ENCODE results near the gene ACKR3. TPM values are rescaled to one million over a fixed set of nuclear protein-coding genes. Genes with fewer than 3 reads are reported as not detected.

Gene ACKR3
- polyA plus RNA-seq, 1 donor from 2014 or later, result 1.7 TPM

- Histone ChIP-seq H3K4me2 (ENCODE audit: low read length) (no peak overlapping the region), H3K36me3 (ENCODE audit: insufficient read depth, low read length) (no peaks in the 10 kb centered on the region), H4K20me1 (ENCODE audit: insufficient read depth) (no peaks in the 10 kb centered on the region), H3K4me3 (ENCODE audit: low read length) (no peak overlapping the region), H3K9ac (ENCODE audit: low read length) (no peak overlapping the region), H3K9me2 (ENCODE audit: insufficient read depth, low read length) (no peaks in the 10 kb centered on the region), H2AFZ (ENCODE audit: low read depth, low read length) (no peak overlapping the region), H3K9me3 (ENCODE audit: low read length) (peaks cover 3% of the 10 kb centered on the region), H3F3A (ENCODE audit: insufficient read depth, low read length, poor library complexity, severe bottlenecking) (no peaks in the 10 kb centered on the region), H3K27ac (ENCODE audit: low read length) (no peak overlapping the region), H3K27me3 (ENCODE audit: insufficient read depth, low read depth, low read length) (no peaks in the 10 kb centered on the region), H3K79me2 (replicated peaks; ENCODE audit: insufficient read depth, low read length) (no peaks in the 10 kb centered on the region)
- no peak for TF ChIP-seq CTCF (IDR thresholded peaks at IDR 0.05; ENCODE audit: poor library complexity, severe bottlenecking)
- no peak for TF ChIP-seq REST (IDR thresholded peaks at IDR 0.05; ENCODE audit: borderline replicate concordance)
- no peak for TF ChIP-seq SMC3 (conservative IDR thresholded peaks at IDR 0.05; ENCODE audit: poor library complexity)
- no peak for TF ChIP-seq EZH2 (IDR thresholded peaks at IDR 0.05; ENCODE audit: borderline replicate concordance, insufficient read depth, low read length, poor library complexity, severe bottlenecking)
- TF ChIP-seq TAF1 (IDR thresholded peaks at IDR 0.05; ENCODE audit: low read depth), result no peak
- TF ChIP-seq EP300 (conservative IDR thresholded peaks at IDR 0.05; ENCODE audit: poor library complexity, severe bottlenecking), result no peak
- TF ChIP-seq RAD21 (conservative IDR thresholded peaks at IDR 0.05), result no peak
Measured at GRCh38 chr2:236558993-236559978, 10.3 kb upstream of the ACKR3 start.

- no peaks in the 10 kb centered on the region for H4K20me1 ChIP-seq (ENCODE audit: insufficient read depth)
- H2AFZ ChIP-seq (ENCODE audit: low read depth, low read length), result no peak overlapping the region
- no peaks in the 10 kb centered on the region for H3K36me3 ChIP-seq (ENCODE audit: insufficient read depth, low read length)
- H3K4me2 ChIP-seq (ENCODE audit: low read length), result no peak overlapping the region
- H3K4me3 ChIP-seq (ENCODE audit: low read length), result no peak overlapping the region
- H3F3A ChIP-seq (ENCODE audit: insufficient read depth, low read length, poor library complexity, severe bottlenecking), result no peaks in the 10 kb centered on the region
- H3K27ac ChIP-seq (ENCODE audit: low read length), result no peak overlapping the region
- TF ChIP-seq EZH2 (IDR thresholded peaks at IDR 0.05; ENCODE audit: borderline replicate concordance, insufficient read depth, low read length, poor library complexity, severe bottlenecking), result no peak
- no peak for TF ChIP-seq REST (IDR thresholded peaks at IDR 0.05; ENCODE audit: borderline replicate concordance)
- TF ChIP-seq SMC3 (conservative IDR thresholded peaks at IDR 0.05; ENCODE audit: poor library complexity), result no peak
- no peak for TF ChIP-seq TAF1 (IDR thresholded peaks at IDR 0.05; ENCODE audit: low read depth)
- no peak overlapping the region for H3K9ac ChIP-seq (ENCODE audit: low read length)
- no peaks in the 10 kb centered on the region for H3K9me2 ChIP-seq (ENCODE audit: insufficient read depth, low read length)
- no peaks in the 10 kb centered on the region for H3K79me2 ChIP-seq (replicated peaks; ENCODE audit: insufficient read depth, low read length)
- no peaks in the 10 kb centered on the region for H3K9me3 ChIP-seq (ENCODE audit: low read length)
- H3K27me3 ChIP-seq (ENCODE audit: insufficient read depth, low read depth, low read length), result no peaks in the 10 kb centered on the region
Measured at GRCh38 chr2:236561874-236562273, 7.8 kb upstream of the ACKR3 start.
